Hippocampal formation (tissue), 2 donors: Measurements from ENCODE around the gene RAB11FIP3.
"Not testable (repeated sequence)": the region's sequence is repeated elsewhere in the genome, so short reads cannot be mapped to it uniquely, and the experiment has no call there.

ENCODE experiments used
- DNase-seq, 2 donors: peaks; one replicate each; lab custom pipeline; 2025; lab: John Stamatoyannopoulos, UW

RAB11FIP3 gene

DNA sequence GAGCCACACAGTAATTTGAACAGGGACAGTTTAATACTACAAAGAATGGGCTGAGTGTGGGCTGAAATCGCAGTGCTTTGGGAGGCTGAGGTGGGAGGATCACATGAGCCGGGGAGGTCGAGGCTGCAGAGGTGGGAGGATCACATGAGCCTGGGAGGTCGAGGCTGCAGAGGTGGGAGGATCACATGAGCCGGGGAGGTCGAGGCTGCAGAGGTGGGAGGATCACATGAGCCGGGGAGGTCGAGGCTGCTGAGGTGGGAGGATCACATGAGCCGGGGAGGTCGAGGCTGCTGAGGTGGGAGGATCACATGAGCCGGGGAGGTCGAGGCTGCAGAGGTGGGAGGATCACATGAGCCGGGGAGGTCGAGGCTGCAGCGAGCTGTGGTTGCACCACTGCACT, 69.2 kb downstream of the RAB11FIP3 start:
- not testable (repeated sequence) for DNase-seq

DNA sequence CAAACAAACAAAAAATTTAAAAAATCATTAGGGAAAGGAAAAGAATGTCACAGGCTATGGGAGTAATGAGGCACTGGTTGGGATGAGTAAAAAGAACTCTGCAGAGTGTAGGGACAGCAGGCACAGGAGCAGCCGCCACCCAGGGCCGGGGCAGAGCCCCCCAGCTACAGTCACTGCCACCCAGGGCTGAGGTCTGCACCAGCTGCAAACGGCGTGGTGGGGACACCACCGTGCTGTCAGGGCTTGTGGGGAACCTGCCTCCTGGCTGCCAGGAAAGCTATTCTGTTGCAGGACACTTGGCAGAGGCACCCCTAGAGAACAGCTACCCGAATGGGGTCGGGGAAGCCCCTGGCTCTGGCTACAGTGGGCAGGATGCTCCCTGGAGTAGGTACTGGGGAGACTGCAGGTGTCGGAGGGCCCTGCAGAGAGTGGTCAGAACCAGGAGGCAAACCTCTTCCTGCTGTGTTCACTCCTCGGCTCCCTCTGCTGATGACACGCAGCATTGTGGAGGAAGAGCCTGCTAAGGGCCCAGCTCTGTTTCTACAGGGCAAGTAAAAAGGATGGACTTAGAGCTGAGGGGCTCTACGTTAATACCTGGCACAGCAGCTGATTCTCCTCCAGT, 69.8 kb downstream of the RAB11FIP3 start:
- DNase-seq = no peak

DNA sequence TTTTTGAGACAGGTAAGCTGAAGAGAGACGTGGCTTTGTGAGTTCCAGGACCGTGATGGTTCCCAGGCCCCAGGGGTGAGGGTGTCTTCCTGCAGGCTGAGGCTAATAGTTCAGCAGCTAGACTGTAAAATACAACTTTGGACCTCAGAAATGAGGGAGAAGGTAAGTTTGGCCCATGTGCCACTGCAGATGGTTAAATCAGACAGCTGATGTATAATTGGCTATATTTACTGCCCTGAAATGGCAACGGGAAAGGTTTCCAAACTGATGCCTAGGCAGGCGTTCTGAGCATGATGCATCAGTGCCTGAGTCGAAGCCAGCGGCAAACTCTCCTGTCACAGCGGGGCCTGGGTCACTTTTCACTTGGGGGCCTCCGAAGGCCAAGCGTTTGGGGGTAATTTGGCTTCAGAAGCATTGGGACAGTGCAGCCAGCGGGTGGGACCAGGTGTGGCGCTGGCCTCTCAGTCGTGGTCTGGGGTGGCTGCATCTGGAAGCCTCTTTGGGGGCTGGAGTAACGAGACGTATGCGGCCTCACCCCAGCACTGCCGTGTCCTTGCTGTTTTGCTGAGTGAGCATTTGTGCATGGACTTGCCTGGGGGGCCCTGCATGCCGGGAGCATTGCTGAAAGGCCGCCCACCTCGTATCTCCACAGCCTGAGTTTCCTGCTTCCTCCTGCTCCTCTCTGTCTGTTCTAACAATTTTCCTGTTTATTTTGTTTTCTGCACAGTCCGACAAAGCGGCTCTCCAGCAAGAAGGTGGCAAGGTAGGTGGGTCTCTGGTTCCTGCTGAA, 70.8 kb downstream of the RAB11FIP3 start:
- no peak for DNase-seq

DNA sequence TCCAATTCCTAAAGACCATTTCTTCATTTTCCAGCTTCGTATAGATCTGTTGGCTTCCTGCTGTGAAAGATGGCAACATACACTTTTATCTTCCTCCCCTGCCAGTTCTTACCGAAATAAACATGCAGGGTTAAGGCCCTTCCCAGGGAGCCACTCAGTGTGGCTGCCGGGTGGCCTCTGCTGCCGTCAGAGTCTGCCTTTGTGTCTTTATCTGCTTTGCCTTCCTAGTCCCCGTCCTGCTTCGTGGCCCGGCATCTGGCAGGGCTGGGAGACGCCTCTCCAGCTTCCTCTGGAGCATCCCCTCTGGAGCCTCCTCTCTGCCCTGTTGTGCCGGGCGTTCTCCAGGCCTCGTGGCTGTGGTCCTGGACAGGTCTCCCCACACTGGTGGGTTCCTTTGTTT, 71.8 kb downstream of the RAB11FIP3 start:
- no peak for DNase-seq

DNA sequence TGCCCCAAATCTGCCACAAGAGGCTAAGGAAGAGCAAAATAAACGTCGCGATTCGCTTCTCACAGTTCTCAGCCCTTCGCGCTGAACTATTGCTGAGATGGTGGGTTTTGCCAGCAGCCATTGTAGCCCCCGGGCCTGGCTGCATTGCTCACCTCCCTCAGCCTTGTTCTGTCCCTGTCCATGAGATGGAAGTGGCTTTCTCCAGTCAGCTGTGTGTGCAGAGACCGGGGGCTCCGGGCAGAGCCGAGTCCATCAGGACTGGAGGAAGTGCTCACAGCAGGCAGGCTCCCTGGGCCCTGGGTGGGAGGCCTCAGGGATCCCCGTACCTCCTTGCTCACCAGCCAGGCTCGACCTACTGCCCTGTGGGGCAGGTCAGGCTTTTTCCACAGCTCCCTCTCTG, 74.5 kb downstream of the RAB11FIP3 start:
- DNase-seq = no peak

DNA sequence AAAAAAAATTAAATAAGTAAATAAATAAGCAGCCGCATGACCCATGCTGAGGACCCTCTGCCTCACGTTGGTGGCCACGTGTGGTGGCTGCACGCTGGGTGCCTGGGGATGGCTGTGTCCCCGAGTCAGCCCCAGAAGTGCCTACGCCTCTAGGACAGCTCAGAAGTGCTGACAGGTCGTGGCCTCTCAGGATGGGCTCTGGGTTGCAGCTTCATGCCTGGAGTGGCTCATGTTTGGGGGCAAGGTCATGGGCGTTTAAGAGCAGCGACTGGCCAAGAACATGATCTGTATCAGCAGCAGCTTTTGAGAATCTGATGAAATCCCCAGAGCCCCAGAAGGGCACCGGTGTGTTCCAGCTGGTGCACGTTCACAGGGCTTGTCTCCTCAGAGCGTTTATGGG, 75.3 kb downstream of the RAB11FIP3 start:
- DNase-seq = no peak

DNA sequence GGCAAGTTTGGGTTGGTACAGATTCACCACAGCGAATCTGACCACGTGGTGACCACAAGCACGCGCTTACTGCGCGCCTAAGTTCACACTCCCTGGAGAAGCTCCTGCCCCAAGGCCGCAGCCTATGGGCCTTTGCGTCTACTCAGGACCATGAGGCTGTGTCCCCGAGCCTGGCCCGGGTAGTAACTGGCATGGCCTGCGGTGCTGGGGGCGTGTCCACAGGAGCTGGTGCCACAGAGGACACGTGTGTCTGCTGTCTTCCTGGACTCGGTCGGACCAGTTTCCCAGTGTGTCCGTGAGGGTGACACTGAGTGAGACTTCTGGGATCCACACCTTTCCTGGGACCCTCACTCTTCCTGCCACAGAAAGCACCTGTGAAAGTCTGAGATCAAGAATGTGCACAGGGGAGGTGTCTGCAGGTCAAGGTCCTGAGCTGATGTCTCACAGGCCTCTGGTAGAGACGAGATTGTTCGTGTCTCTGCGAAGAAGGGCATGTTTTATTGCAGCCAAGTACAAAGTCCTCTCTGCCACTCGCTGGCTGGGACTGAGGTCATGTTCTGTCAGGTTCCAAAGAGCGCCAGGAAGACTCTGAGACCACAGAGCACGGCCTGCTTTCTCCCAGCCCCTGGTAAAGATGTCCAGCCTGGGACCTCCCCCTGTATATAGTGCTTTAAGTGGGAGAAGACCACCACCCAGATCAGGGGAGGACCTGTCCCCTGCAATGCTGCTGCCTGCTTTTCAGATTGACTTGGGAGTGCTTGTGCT, 76.9 kb downstream of the RAB11FIP3 start:
- DNase-seq = no peak

DNA sequence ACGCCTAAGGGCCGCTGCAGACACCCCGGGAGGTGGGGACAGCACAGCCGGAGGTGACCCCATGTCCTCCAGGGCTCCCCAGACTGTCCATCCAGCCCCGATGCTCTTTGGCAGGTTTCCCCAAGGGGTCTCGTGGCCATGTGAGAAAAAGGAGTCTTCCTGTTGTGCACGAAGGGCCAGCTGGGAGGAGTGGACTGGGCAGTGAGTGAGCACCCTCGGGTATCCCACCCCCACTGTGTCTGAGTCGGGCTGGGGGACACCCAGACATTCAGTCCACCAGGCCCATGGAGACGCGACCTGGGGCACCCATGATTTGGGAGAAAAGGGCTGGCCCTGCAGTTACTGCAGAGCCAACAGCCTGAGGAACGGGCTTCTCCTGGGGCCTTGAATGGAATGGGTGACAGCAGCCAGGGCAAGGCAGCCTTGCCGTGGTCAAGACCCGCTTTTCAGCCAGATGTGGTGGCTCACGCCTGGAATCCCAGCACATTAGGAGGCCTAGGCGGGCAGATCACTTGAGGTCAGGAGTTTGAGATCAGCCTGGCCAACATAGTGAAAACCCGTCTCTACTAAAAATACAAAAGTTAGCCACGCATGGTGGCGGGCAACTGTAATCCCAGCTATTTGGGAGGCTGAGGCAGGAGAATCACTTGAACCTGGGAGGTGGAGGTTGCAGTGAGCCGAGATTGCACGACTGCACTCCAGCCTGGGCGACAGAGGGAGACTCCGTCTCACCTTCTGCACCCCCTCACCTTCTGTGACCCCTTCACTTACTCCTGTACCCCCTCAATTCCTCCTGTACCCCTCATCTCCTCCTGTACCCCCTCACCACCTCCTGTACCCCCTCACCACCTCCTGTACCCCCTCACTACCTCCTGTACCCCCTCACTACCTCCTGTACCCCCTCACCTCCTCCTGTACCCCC, 78.0 kb downstream of the RAB11FIP3 start:
- DNase-seq = no peak

DNA sequence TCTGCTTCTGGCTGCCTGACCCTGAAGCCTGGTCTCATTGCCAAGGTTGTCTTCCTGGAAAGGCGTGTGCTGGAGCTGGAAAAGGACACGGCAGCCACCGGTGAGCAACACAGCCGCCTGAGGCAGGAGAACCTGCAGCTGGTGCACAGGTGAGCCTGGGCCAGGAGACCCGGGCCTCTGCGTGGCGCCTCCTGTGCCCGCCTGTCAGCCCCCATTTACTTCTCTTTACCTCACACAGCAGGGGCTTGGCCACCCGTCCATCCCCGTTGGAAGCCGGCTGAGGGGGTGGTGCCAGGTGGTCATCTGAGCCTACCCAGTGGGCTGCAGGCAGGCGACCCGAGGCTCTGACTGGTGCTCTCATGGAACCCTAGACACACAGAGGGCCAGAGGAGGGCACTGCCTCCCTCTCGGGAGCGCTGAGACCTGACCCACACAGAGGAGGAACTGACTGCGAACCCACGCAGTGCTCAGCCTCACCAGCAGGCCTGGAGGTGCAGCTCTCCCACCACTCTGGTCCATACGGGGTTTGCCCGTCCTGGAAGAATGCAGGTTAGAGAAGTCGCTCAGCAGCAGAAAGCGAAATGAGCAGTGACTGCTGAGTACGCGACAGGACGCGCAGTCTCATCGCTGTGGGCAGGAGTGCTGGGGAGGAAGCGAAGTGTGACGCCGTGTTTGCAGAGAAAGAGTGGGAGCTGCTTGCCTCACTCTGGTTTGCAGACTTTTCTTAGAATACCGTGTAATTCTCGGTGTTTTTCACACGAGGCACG, 80.2 kb downstream of the RAB11FIP3 start:
- peak in 1 of 2 donors; percentile 31 for DNase-seq

DNA sequence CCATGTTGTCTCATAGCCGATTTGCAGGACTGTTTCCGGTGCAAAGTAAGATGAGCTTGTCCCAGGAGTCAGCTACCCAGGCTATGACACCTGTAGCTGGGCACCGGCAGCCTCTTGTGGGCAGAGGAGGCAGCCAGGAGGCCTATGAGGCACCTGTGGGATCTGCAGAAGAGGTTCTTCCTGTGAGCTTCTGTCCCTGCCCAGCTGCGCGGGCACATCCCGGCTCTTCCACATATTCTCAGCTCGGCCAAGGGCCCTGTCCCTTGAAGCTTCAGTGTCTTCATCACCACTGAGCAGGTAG, 80.7 kb downstream of the RAB11FIP3 start:
- DNase-seq = no peak

DNA sequence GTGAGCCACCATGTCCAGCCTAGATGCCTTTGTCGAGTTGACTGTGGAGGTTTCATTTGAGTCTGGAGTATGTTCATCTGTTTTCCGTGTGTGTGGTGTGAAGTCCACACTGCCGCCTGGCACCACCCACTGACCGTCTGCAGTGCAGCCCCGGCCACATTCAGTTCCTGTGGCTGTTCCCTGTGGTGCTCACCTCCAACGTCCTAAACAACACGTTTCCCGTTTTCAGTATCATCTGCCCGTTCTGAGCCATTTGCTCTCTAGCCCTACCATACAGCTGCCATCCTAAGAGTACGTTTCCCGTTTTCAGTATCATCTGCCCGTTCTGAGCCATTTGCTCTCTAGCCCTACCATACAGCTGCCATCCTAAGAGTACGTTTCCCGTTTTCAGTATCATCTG, 82.1 kb downstream of the RAB11FIP3 start:
- DNase-seq = not testable (repeated sequence)

DNA sequence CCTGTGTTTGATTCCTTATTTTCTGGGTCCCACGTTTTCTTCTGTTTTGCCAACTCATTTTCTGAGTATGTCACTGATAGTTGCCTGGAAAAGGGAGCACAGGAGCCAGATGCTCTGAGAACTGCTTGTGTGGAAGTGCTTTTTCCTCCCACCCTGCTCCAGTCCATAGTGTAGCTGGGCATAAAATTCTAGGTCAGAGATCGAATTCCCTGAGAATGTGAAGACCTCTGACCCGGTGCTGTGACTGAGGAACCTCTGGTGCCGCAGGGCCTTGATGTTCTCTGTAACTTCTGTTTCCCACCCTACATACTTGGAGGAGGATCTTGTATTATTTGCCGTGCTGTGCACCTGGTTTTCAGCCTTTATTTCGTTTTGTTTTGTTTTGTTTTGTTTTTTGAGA, 82.5 kb downstream of the RAB11FIP3 start:
- no peak for DNase-seq

DNA sequence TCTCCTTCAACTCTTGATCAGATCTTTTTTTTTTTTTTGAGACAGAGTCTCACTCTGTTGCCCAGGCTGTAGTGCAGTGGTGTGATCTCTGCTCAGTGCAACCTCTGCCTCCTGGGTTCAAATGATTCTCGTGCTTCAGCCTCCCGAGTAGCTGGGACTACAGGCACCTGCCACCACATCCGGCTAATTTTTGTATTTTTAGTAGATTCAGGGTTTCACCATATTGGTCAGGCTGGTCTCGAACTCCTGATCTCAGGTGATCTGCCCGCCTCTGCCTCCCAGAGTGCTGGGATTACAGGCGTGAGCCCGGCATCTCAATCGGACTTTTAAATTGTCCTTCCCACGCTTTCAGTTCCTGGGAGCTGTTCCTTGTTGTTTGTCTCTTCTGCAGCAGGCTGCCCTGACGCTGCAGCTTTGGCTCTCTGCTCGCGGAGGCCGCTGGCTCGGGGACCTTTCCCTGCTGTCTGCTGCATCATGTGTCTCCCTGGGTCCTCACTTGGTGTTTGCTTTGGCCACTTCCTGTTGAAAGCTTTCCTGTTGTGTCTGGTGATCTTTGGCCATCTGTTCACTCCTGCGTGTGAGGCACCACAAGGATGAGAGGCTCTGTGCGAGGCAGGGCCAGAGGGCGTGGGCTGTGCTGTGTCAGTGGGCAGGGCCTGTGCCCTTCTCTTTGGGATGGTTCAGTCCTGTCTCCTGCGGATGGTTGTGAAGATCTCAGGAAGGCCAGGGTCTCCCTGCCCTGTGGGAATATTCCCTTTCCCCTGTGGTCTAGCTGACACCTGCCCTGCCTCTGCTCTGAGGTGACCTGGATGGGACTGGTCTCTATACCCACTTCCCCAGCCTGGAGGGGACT, 83.7 kb downstream of the RAB11FIP3 start:
- DNase-seq = no peak

DNA sequence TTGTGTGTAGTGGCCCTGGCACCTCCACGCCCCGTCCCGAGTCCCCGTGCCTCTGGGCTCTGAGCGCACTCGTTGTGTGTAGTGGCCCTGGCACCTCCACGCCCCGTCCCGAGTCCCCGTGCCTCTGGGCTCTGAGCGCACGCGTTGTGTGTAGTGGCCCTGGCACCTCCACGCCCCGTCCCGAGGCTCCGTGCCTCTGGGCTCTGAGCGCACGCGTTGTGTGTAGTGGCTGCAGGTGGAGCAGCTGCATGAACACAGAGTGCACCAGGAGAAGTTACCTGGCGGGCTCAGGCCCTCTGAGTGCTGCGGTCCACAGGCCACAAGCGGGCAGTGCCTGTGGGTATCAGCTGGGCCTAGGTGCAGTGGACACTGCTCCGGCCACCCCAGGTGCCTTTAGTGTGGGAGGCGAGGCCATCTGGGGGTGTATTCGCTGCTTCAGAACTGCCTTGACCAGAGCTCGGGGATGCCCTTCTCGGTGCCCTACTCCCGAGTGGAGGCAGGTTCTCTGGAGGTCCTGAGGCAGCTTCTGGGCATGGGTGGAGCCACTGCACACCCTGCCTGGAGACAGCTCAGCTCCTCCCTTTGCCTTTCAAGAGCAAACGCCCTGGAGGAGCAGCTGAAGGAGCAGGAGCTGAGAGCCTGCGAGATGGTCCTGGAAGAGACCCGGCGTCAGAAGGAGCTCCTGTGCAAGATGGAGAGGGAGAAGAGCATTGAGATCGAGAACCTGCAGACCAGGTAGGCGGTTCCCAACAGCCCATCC, 84.8 kb downstream of the RAB11FIP3 start:
- DNase-seq = no peak

DNA sequence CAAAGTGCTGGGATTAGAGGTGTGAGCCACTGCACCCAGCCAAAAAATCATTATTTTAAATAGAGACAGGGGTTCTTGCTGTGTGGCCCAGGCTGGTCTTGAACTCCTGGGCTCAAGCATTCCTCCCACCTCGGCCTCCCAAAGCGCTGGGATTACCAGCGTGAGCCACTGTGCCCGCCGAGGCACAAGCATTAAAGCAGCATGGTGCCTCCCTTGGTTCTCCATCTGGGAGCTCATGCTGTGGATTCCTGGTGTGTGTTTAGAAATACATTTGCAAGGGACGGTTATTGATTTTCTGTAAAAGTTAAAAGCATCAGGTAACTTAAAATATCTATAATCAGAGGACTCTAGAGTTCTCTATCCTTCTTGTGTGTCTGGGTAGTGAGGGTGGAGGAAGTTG, 87.4 kb downstream of the RAB11FIP3 start:
- no peak for DNase-seq

DNA sequence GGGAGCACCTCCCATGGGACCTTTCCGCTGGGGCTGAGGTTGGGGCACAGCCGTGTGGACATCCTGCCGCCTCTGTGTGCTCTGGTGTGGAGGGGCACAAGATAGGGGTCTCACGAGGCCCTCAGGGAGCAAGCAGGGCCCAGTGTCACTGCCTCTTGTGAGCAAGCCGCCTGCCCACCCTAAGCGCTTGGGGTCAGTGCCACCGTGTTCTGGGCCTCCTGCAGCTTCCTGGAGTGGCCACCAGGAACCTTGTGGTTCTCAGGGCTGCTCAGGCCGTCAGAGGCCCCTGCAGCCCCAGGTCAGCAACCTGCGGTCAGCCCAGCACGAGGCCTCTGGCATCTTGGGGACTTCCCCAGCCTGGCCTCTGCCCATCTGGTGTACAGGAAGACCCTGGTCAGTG, 88.5 kb downstream of the RAB11FIP3 start:
- no peak for DNase-seq

DNA sequence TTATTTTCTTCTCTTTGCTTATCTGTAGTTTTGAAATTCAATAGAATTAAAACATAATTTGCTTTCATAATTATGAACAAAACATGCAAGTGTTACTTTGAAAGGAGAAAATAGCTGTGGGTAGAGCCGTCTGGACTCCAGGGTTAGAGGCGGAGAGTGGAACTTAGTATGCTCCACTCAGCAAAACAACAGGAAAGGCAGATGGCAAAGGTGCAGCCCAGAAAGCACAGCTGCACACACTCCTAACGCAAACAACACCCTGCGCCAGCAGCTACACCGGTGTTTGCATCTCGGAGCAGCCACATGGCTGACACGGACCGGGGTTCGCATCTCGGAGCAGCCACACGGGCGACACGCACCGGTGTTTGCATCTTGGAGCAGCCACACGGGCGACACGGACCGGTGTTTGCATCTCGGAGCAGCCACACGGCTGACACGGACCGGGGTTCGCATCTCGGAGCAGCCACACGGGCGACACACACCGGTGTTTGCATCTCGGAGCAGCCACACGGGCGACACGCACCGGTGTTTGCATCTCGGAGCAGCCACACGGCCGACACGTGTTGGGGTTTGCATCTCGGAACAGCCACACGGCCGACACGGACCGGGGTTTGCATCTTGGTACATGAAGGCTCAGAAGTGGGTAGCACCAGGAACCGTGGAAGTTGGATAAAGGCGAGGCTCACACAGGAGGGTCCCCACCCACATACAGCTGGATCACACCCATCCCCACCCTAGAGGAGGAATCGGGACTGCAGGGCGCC, 89.9 kb downstream of the RAB11FIP3 start:
- no peak for DNase-seq

DNA sequence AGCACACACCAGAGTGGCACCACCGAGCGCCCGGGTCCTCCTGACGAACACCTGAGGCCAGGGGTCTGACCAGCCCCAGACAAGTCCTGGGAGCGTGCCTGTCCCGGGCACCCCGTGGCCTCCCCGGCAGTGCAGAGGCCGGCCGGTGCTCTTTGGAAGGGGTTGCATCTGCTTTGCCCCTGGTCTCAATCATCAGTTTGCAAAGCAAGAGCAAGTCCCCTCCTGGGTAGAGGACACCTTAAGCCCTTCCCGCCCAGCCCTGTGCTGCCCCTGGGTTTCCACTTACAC, 90.4 kb downstream of the RAB11FIP3 start:
- no peak for DNase-seq

DNA sequence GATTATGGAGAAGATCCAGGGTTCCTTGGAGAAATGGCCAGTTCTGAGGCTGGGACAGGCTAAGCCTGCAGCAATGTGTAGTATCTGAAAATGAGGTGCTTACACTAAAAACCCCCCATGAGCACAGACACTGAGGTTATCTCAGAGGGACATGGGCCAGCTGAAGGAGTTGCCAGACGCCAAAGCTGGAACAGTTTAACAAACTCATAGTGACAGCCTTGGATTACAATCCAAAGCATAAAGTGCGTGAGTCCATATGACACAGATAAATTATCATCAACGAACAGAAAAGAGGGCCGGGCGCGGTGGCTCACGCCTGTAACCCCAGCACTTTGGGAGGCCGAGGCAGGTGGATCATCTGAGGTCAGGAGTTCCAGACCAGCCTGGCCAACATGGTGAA, 90.9 kb downstream of the RAB11FIP3 start:
- no peak for DNase-seq
